DMS 273 (cell line): ENCODE results near the gene CREB5.
A peak's percentile ranks its signal among the peaks of the same experiment; 100 is the strongest.

Experiments
- DNase-seq: peaks from one replicate; lab custom pipeline; 2025; ENCODE audit not compliant: unreplicated experiment; lab: John Stamatoyannopoulos, UW

Gene CREB5

DNA sequence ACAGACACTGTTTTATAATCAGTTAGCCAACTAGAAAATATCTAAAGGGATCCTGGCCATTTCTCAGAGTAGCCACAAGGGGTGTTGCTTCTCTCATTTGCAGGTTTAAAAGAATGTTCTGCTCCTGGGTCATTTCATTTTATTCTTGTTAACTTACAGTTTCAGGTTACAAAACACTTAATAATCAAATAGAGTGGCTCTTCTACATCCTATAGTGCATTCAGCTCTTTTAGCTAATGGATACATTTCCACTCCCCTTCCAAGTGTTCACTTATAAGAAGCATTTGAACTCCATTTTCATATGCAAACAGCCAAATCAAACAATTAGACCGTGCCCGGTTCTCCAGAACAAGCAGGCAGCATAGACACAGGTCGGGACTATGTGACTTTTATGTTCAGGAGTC is 428.3 kb downstream of the CREB5 start:
- peak; percentile 75 for DNase-seq

- DNase-seq = no peak
Observed at GRCh38 chr7:28841766-28842165, 429.4 kb downstream of the CREB5 start.

DNA sequence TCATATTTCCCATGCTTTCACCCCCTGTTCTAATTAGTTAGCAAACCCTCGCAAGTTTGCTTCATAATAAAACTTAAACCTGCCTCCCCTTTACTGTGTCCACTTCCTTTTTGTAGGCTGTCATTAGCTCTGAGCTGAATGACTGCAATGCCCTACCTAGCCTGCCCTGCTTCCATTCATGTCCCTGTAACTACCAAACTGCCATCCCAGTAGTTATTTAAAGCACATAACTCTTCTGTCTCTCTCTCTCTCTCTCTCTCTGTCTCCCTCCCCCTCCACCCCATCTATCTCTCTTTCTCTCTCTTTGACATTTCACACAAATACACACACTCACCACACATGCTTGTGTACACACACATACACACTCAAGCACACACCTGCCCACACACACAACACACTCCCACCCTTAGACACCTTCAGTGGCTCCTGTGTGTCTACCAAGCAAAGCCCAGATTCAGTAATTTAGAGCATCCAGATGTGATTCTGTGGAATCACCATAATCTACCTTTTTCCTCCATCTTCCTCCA is 430.5 kb downstream of the CREB5 start:
- DNase-seq = no peak

DNA sequence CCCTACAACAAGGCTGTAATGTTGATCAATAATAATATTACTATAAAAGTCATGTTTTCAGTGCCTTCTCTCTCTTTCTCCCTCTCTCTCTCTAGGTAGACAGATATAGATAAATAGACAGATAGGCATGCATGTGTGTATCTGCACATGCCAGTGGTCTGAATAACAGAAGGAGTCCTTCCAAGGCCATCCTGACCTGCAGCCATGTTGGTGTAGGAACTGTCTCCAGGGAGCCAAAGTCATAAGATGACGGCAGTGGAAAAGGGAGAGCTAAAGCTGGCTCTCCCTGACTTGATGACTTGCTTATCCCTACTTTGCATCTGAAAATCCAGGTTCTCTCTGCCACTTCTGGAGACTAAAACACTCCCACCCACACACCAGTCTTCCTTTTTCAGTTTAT is 432.8 kb downstream of the CREB5 start:
- no peak for DNase-seq

DNA sequence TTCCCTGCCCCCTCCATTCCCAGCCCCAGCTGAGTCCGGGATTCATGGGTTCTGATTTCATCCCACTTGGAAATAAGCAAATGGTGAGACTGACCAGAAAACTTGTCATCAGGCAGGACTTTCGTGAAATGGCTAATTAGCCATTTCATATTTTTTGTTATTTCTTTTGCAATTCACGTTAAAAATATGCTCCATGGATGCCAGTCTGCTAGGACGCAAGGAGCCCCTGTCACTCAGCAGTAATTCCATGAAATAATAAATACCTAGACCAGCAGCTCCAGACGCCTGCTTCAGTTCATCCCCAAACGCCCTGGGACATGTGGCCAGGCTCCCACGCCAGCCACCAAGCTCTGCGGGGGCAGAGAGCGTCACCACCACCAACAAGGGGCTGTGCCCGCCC is 434.9 kb downstream of the CREB5 start:
- no peak for DNase-seq

DNA sequence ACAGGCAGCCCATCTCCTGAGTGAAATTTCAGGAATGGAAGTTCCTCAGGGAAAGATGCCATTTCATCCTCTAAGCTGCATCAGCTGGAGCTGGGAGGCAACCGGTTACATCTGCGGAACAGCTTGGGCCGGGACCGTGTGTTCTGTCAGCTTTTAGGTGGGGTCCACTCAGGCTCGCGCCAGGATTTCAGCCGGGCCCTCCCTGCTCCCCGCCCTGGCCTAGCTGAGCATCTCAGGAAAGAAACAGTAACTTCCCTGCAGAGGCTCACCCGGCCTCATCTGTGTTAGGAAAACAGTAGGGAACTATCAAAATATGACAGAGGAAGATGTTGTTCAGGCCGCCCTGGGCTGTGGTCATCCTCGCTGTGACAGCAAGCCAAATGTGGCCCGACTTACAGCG is 435.4 kb downstream of the CREB5 start:
- DNase-seq = no peak

- no peak for DNase-seq
Observed at GRCh38 chr7:28848906-28849305, 436.6 kb downstream of the CREB5 start.

GRCh38 chr7:28850699-28851098 is 438.4 kb downstream of the CREB5 start:
- no peak for DNase-seq

GRCh38 chr7:28853150-28853549 is 440.8 kb downstream of the CREB5 start:
- peak; percentile 33 for DNase-seq

DNA sequence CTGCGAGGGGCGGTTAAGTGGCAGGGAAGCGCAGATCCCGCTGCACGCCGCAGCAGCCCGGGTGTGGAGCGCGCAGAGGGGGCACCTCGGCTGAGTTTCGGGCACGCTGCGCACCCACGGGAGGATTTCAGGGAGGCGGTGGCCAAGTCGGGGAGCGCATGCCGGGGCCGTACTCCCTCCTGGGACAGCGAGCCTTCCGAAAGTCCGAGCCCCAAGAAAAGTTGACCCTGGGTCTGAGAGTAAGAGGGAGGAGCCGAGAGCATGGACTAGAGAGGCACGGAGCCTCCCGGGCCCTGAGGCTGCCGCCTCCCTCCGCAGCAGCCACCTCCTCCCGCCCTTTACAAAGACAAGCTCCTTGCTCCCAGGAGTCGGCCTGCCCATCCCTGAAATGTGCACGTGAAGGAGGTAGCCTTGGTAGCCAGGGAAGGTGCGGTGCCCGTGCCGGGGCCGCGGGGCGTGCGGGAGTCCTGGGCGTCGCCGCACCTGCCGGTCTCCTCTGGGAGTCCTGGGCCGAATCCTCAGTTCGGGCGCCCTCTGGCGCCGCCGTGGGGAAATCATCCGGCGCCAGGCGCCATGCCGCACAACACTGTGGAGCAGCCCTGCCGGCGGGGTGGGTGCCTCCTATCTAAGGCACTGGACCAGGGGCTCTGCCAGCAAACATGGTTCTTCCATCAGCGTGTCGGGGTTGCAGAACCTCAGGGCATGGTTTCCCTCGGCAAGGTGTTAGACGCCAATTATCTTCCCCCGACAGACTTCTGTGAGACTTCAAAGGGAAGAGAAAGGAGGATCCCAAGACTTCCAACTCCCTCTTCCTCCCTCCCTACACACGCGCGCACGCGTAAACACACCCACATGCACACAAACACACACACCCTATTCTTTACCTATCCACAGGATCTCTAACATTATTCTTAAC is 441.8 kb downstream of the CREB5 start:
- peak; percentile 98 for DNase-seq

DNA sequence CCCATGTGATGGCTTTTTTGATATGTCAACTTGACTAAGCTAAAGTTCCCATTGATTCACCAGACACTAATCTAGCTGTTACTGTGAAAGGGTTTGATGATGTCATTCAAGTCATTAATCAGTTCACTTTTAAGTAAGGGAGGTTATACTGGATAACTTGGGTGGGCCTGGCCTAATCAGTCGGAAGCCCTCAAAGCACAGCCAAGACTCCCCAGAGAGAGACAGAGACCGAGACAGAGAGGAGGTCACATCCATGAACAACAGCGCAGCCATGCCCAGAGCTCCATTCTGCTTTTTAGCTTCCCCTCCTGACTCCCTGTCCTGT is 442.4 kb downstream of the CREB5 start:
- DNase-seq = no peak

DNA sequence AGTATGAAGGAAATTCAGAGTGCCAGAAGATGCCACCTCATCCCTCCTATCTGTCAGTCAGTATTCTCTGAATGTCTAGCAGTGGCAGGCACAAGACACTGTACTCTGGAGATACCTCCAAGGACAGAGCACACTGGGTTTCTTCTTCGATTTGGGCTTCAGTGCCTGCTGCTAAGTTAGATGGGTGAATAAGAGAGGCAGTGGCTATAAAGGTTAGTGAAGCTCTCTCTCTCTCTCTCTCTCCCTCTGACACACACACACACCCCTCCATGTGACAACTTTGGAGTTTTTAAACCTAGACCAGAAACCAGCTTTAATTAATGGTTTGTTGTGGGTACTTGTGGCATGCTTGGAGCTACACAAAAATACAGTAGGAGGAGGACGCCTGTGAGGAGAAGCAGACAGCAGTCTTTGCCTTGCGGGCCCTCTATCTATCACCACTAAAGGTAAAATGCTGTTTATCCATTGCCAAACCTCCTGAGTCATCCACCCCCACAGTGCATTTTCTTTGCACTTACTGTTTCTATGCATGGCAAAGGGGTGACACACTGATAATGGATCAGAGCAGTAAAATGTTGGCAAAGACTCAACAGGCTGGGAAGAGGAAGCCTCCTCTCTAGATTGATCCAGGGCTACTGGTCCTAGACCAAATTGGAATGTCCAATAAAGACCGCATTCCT is 443.4 kb downstream of the CREB5 start:
- peak; percentile 61 for DNase-seq

DNA sequence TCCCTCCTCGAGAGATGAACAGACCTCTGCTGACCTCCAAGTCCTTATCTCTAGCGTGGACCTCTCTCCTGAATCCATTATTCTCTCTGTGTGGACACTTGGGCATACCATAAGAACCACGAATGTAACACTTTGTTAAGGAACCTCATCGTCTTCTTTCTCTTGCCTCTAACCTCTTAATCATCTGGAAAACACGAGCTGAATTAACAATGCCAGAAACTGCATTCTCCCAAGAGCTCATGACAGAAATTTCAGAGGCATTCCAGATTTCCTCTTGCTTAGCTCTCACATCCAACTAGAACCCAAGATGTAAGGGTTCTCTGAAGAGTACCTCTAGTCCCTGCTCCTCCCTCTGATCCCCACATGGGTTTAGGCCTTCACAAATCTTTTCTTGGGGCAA is 444.3 kb downstream of the CREB5 start:
- DNase-seq = no peak

DNA sequence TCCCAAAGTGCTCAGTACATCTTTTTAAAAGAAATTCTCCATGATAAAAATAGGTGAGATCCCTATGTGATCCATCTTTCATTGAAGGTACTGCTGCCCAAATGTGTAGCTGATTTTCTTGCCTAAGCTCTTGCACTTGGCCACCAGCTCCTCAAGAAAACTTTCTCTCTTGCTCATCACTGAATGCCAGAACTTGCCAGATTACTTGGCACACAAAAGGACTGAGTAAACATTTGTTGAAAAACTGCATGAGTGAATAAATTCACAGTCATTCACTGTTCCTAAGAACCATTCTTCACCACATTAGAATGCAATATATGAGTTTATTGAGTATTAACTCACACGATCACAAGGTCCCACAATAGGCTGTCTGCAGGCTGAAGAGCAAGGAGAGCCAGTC is 445.9 kb downstream of the CREB5 start:
- no peak for DNase-seq

DNA sequence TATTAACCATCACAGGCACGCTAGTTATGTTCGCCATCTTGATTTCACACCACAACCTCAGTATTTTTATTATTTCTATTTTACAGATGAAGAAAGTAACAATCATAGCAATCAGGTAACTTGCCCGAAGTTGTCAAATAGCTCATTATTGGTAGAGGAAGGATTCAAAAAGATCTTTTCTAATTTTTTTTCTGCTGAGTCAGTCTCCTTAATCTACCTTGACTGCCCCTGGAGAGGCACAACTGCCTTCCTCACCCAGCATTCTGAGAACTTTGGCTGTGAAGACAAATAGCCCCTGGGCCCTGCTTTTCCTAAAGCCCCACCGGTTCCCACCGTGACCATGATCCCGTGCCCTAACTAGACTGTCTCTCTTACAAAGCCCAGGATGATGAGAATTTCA is 446.6 kb downstream of the CREB5 start:
- no peak for DNase-seq

GRCh38 chr7:28861825-28862224 is 449.5 kb downstream of the CREB5 start:
- no peak for DNase-seq

- no peak for DNase-seq
Observed at GRCh38 chr7:28862595-28863272, 450.4 kb downstream of the CREB5 start.

DNA sequence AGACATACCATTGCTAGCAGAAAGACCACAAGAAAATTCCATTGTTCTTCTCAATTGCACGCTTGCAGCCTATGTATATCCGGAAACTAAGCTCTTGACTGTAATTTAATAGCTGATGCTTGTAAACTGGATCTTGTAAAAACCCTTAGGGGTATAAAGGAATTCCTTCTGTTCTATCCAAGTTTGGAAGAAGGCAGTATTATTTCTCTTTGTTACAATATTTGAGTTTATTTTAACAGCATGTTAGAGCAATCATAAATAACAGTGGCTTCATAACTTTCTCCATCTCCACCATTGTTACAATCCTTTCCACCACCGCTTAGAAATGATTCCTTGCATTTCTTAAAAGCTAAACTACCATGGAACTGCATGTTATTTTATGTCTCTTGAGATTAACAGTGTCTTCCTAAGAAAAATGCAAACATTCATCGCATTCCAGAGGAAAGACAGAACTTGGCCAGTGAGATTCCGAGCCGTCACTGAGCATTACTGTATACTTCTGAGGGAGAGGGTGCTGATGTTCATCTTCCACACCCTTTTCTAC is 453.4 kb downstream of the CREB5 start:
- DNase-seq = no peak

- no peak for DNase-seq
Observed at GRCh38 chr7:28868712-28869111, 456.4 kb downstream of the CREB5 start.

- no peak for DNase-seq
Observed at GRCh38 chr7:28871077-28871476, 458.8 kb downstream of the CREB5 start.

- DNase-seq = no peak
Observed at GRCh38 chr7:28871631-28872030, 459.3 kb downstream of the CREB5 start.
